ENCODE data around the gene PPP1R12C.
A peak's percentile ranks its signal among the peaks of the same experiment; 100 is the strongest.

Gene PPP1R12C

GRCh38 chr19:55146078-55146704, 28.8 kb upstream of the PPP1R12C start:
- DNase-seq: peak; percentile 65

DNA sequence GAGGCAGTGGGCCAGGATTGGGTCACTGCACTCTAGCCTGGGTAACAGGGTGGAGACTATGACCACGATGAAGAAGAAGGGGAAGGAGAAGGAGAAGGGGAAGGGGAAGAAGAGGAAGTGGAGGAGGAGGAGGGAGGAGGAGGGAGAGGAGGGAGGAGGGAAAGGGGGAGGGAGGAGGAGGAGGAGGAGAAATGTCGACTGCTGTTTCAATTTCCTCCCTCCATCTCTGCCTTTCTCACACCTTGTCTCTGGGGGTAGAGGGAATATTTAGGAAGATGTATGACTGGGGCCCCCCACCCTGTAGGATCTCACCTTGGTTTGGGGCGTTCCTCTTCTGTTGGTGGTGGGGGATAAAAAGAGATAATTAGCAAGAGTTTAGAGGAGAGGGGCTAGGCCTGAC, 27.8 kb upstream of the PPP1R12C start:
- no peak for DNase-seq

GRCh38 chr19:55141696-55142095, 24.3 kb upstream of the PPP1R12C start:
- DNase-seq: no peak

DNA sequence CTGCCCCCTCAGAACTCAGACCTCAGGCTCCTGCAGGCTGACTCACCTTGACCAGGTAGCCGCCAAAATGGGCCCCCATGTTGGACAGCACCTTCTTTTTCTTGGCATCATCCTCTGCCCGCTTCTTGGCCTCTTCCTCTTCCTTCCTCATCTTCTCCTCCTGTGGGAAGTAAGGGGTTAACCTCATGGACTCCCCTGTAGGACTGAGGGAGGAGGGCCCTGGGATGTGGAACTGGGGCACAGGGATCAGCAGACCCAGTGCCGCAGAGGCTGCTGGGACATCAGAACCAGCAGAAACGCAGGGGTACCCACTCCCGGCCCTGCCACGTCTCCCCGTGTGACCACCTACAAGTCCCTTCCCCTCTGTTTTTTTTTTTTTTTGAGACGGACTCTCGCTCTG, 20.5 kb upstream of the PPP1R12C start:
- DNase-seq: no peak

DNA sequence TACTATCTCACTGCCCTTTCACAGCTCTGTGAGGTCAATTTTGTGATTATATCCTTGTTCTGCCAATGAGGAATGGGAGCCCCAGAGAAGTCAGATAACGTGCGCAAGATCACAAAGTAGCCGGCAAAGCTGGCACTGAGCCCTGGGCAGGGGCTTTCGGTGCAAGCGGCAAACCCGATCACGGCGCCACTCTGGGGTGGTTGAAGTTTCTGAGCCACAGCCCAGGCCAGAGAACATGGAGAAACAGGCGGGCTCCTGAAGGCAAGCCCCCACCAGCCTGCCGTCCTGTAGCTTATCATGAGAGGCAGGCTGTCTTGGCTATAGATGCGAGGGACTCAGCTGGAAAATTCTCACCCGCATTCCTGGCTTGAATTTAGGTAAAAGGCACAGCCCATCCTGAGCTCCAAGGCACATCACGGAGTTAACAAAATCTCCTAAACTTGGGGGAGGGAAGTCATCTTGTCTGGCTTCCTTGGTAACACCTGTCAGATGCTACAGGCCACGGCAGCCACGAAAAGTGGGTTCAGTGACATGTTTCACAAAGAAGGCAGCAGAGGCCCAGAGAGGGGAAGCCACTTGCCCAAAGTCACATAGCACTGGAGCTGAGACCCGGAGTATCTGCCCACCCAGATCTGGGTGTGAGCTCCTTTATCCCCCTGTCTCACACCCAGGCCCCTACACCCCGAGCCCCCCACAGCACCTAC, 19.1 kb upstream of the PPP1R12C start:
- DNase-seq: no peak

- no peak for DNase-seq
These were observed 17.3 kb upstream of the PPP1R12C start for GRCh38 chr19:55134736-55135135.

DNA sequence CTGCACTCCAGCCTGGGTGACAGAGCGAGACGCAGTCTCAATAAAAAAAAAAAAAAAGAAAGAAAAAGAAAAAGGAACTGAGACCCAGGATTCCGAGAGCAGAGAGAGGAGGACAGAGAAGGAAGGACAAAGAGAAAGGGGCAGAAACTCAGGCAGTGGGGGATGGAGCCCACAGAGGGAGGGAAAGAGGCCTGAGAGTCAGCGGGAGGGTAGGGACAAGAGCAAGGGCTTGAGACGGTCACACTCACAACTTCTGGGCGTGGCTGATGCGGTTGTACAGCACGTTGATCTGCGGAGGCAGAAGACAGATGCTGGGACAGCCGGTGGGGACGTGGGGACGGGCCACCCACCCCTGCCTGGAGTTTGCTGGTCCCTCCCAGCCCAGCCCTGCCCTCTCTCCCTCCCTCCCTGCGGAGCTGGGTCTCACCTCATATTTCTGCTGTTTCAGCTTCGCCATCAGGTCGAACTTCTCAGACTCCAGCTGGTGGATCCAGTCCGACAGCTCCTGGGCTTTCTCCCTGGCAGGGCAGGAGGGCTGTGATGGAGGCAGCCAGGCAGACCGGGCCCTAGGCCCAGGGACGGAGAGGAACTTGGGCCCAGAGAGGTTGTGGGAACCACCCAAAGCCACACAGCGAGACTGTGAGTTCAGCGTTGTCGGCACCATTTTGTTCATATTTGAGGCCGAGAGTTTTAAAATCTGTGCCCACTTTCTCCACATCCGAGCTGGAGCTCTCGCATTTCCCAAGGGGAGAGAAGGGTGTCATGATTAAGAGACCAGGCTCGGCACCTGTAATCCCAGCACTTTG, 16.4 kb upstream of the PPP1R12C start:
- no peak for DNase-seq

DNA sequence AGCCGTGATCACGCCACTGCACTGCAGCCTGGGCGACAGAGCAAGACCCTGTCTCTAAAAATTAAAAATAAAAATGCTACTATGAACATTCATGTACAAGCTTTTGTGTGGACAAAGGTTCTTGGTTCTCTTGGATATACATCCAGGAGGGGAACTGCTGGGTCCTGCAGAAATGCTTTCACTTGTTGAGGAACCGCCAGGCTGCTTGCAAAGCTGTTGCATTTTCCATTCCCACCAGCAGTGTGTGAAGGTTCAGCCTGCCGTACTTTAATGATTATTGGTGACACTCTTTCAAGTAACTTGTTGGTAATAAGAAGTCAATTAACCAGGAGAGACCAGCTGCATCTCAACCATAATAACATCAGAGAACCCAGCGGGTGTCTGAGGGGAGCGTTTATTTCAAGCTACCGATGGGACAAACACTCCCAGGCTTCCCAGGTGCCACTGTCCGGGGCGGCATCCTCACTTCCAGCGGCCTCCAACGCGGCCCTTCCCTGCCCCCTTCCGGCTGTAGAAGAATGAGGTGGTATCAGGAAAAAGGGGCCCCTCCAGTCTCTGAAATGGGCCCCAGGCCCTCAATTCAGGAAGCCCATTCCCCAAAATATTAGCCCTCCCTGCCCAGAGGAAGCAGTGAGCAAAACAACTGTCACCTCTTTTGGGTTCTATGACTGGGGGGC, 15.2 kb upstream of the PPP1R12C start:
- no peak for DNase-seq

DNA sequence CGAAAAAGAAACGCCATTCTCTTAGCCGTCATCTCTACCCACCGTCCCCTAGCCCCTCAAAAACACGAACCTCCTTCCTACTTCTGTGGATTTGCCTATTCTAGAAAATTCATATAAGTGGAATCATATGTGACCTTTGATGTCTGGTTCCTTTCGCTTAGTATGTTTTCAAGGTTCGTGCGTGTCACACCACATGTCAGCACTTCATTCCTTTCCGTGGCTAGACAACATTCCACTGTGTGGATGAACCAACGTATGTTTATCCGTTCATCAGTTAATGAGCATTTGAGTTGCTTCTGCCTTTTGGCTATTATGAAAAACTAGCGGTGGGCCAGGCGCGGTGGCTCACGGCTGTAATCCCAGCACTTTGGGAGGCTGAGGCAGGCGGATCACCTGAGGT, 14.0 kb upstream of the PPP1R12C start:
- DNase-seq: no peak

- DNase-seq: no peak
These were observed 1.6 kb upstream of the PPP1R12C start for GRCh38 chr19:55119053-55119452.

DNA sequence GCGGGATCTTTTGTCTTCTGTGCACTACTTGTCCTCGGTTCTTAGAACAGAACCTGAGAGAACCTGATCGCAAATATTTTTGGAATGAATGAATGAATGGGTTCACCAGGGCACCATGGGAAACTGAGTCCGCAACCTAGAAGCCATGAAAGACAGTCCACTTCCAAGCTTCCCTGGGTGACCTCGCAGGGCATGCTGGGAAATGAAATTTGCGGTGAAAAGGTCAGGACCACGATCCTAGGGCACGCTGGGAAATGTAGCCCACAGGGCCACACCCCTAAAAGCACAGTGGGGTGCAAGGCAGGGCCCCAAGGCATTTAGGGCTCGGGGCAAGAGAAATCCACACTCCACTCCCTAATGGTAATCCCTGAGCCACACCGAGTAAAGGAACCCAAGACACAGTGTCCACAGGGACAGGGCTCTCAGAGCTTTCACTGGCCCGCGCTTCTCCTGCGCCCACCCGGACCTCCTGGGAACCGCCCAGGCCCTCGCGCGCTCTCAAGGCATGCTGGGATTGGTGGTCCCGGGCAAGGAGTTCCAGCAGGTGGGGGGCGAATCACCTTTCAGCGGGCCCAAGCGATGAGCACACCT, 1.1 kb upstream of the PPP1R12C start:
- DNase-seq: peak; percentile 9

- peak; percentile 97 for DNase-seq
These were observed 390 bp upstream of the PPP1R12C start for GRCh38 chr19:55117663-55118391.

DNA sequence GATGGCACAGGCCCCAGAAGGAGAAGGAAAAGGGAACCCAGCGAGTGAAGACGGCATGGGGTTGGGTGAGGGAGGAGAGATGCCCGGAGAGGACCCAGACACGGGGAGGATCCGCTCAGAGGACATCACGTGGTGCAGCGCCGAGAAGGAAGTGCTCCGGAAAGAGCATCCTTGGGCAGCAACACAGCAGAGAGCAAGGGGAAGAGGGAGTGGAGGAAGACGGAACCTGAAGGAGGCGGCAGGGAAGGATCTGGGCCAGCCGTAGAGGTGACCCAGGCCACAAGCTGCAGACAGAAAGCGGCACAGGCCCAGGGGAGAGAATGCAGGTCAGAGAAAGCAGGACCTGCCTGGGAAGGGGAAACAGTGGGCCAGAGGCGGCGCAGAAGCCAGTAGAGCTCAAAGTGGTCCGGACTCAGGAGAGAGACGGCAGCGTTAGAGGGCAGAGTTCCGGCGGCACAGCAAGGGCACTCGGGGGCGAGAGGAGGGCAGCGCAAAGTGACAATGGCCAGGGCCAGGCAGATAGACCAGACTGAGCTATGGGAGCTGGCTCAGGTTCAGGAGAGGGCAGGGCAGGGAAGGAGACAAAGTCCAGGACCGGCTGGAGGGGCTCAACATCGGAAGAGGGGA, 1.1 kb downstream of the PPP1R12C start:
- no peak for DNase-seq

- DNase-seq: no peak
These were observed 1.9 kb downstream of the PPP1R12C start for GRCh38 chr19:55115446-55116065.

- DNase-seq: no peak
These were observed 2.8 kb downstream of the PPP1R12C start for GRCh38 chr19:55114566-55115145.

- no peak for DNase-seq
These were observed 3.8 kb downstream of the PPP1R12C start for GRCh38 chr19:55113570-55114039.

GRCh38 chr19:55112777-55113569, 4.5 kb downstream of the PPP1R12C start:
- no peak for DNase-seq

DNA sequence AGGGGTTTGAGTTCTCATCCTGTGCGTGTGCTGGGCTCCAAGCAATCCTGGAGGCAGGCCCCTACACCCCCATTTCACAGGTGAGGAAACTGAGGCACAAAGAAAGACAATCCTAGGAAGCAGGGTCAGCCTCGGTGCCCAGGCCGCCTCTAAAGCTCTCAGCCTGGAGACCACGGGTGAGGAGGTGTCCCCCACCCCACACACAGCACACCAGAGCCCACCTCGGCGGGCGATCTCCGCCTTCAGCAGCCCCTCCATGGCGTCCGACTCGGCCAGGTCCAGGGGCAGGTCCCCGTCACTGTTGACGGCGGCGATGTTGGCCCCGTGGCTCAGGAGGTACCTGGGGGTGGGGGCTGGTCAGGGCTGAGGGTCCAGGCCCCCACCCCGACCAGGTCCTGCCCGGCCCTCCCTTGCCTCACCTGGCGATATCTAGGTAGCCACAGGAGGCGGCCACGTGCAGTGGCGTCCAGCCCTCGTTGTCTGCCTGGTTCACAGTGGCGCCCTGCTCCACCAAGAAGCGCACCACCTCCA, 5.1 kb downstream of the PPP1R12C start:
- no peak for DNase-seq

- no peak for DNase-seq
These were observed 6.1 kb downstream of the PPP1R12C start for GRCh38 chr19:55111238-55111831.
